Astrocyte of the spinal cord (primary cell): ENCODE results near the gene IFNE.

ENCODE experiments used
- DNase-seq: peaks from one replicate; pipeline ENCODE4 v3.0.0; 2011; ENCODE audit warnings: low read depth, low spot score
- H3K4me3 ChIP-seq: 2 replicates; pipeline ENCODE4 v1.5.1; 2011; ENCODE audit warnings: low read depth, mild to moderate bottlenecking, low read length, moderate library complexity
- CTCF ChIP-seq: IDR thresholded peaks from 2 replicates; pipeline ENCODE4 v1.5.1; 2012; ENCODE audit warnings: low read depth, mild to moderate bottlenecking, low read length, inconsistent platforms
- in situ Hi-C: cut with HindIII; loops from 2 replicates; pipeline ENCODE4 v1.10.0; 2017; ENCODE audit warnings: low sequenced_read_pairs

Gene IFNE

GRCh38 chr9:21470126-21470525 lies 12.0 kb downstream of the IFNE start:
- DNase-seq = no peak
- in situ Hi-C loops = no loop called here
- TF ChIP-seq CTCF = no peak
- H3K4me3 ChIP-seq = no peak overlapping the region

GRCh38 chr9:21465859-21466518 lies 16.1 kb downstream of the IFNE start:
- peak; percentile 71 for DNase-seq
- H3K4me3 ChIP-seq = no peak overlapping the region
- in situ Hi-C loops = no loop called here
- TF ChIP-seq CTCF = peak; percentile 69

GRCh38 chr9:21465138-21465537 lies 17.0 kb downstream of the IFNE start:
- no peak for DNase-seq
- H3K4me3 ChIP-seq = no peak overlapping the region
- in situ Hi-C loops = no loop called here
- TF ChIP-seq CTCF = no peak

- DNase-seq = no peak
- H3K4me3 ChIP-seq = no peak overlapping the region
- TF ChIP-seq CTCF = no peak
- in situ Hi-C loops = no loop called here
Measured at GRCh38 chr9:21461377-21461776, 20.7 kb downstream of the IFNE start.

GRCh38 chr9:21455320-21455719 lies 26.8 kb downstream of the IFNE start:
- peak; percentile 30 for DNase-seq
- in situ Hi-C loops = no loop called here
- TF ChIP-seq CTCF = peak; percentile 72
- no peak overlapping the region for H3K4me3 ChIP-seq

GRCh38 chr9:21454149-21454548 lies 28.0 kb downstream of the IFNE start:
- in situ Hi-C loops = no loop called here
- no peak overlapping the region for H3K4me3 ChIP-seq
- TF ChIP-seq CTCF = no peak
- DNase-seq = peak; percentile 44
